ES-I3 (cell line): Measurements from ENCODE around the gene TRIM28.

ENCODE experiments used
- H3K36me3 ChIP-seq: 2 replicates; pipeline ENCODE4 v1.6.1; 2013; ENCODE audit warnings: mild to moderate bottlenecking, low read length, control low read depth, moderate library complexity; ENCODE audit not compliant: insufficient read depth
- H3K4me1 ChIP-seq: 2 replicates; pipeline ENCODE4 v1.6.1; 2013; ENCODE audit warnings: mild to moderate bottlenecking, control low read depth, low read length; ENCODE audit not compliant: insufficient read depth
- H3K9ac ChIP-seq: 2 replicates; pipeline ENCODE4 v1.6.1; 2013; ENCODE audit warnings: low read depth, mild to moderate bottlenecking, low read length, moderate library complexity
- H3K9me3 ChIP-seq: 2 replicates; pipeline ENCODE4 v1.6.1; 2013; ENCODE audit warnings: mild to moderate bottlenecking, low read length, moderate library complexity; ENCODE audit not compliant: control insufficient read depth, insufficient read depth

TRIM28 gene

DNA sequence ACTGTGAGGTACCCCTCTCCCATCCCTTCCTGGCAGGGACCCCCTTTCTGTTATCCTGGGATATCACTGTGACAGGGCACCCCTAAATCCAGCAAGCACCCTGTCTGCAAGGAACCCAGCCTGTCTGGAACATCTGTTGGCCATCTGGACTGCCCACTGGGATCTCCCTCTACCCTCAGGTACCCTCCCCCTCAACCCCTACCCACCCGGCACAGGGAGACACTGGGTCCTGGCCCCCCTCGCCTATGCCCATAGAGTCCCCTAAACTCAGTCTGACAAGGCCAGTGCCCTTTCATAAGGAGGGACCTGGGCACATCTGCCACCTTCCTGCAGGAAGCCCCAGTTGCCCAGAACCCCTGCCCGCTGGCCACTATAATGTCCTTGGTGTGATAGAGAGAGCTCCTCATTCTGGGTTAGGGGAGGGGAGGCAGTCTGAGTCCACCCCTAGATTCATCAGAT, 29.3 kb upstream of the TRIM28 start:
- H3K9me3 ChIP-seq: no peaks in the 10 kb centered on the region
- peaks cover 8% of the 10 kb centered on the region; the same call in 1 of the 2 replicates for H3K4me1 ChIP-seq
- no peaks in the 10 kb centered on the region for H3K36me3 ChIP-seq
- peak overlapping the region; percentile 67 for H3K9ac ChIP-seq

DNA sequence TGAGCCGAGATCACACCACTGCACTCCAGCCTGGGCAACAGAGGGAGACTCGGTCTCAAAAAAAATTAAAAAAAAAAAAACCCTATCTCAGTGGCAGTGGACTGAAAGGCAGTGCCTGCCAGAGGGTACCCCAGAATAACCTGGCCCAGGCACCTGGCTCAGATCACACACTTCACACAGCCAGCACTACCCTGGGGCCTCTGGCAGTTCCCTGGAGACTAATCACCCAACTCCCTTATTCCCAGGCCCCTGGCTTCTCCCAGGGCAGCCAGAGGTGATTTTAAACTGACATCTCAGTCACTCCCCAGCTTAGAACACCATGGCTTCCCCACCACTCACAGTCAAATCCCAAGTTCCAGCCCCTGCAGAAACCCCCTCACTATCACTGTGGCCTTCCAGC, 28.6 kb upstream of the TRIM28 start:
- Histone ChIP-seq H3K9ac (no peak overlapping the region), H3K9me3 (no peaks in the 10 kb centered on the region), H3K36me3 (no peaks in the 10 kb centered on the region), H3K4me1 (peaks cover 8% of the 10 kb centered on the region; the same call in 1 of the 2 replicates)

DNA sequence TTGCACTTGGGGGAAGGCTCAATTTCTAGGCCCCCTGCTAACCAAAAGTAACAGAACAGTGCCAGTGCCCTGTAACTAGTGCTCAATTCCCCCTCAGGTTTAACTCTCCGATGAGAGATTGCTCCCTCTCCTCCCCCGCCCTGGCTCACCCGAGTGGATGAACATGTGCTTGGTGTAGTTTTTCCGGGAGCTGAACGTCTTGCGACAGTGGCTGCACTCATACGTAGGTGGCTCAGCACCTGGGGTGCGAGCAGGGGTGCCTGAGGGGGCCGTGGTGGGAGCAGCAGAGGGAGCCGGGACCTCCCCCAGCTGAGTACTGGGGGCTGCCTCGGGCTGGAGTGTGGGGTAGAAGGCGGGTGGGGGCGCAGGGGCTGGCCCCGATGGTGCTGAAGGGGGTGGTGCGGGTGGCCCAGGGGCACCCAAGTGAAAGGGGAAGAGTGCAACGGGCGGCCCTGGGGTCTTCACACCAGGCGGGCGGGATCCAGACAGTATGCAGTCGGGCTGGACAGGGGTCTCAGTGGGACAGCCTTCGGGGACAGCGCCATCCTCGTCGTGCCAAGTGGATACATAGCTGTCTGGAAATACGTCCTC, 27.5 kb upstream of the TRIM28 start:
- Histone ChIP-seq H3K9ac (no peak overlapping the region), H3K4me1 (peaks cover 10% of the 10 kb centered on the region), H3K36me3 (no peaks in the 10 kb centered on the region), H3K9me3 (no peaks in the 10 kb centered on the region)

DNA sequence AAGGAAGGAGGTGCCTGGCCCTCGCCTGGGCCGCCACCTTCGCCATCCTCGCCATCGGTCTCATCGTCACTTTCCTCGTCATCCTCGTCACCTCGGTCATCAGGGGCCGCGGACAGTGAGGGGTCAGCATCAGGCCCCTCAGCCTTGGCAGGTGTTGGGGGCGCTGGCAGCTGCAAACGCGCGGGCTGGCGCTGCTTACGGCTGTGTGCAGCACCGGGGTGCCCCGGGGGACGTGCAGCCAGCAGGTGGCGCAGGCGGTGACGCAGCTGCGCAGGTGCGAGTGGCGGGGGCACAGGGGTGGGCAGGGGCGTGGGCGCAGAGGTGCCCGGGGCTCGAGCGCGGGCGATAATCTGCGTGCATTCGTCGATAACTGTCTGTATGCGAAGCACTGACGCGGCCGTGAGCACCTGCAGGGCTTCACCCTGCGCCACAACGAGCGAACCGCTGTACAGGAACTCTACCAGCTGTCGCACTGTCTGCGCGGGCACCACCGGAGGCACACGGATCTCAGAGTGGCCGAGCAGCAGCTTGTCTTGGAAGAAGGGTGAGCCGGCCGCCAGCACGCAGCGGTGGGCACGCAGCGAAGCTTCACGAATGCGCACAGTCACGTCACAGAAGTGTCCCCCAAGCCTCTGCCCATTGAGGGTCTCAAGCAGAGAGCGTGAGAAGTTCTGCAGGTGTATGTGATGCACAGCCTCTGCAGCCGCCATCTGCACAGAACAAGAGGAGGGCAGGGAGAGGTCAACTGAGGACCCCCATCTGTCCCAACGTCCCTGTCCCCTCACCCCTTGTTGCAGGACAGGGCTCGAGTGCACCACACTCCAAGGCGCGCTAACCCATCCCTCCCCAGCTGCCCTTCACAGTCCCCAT, 26.7 kb upstream of the TRIM28 start:
- Histone ChIP-seq H3K36me3 (no peaks in the 10 kb centered on the region), H3K9ac (no peak overlapping the region), H3K9me3 (no peaks in the 10 kb centered on the region), H3K4me1 (peaks cover 15% of the 10 kb centered on the region)

DNA sequence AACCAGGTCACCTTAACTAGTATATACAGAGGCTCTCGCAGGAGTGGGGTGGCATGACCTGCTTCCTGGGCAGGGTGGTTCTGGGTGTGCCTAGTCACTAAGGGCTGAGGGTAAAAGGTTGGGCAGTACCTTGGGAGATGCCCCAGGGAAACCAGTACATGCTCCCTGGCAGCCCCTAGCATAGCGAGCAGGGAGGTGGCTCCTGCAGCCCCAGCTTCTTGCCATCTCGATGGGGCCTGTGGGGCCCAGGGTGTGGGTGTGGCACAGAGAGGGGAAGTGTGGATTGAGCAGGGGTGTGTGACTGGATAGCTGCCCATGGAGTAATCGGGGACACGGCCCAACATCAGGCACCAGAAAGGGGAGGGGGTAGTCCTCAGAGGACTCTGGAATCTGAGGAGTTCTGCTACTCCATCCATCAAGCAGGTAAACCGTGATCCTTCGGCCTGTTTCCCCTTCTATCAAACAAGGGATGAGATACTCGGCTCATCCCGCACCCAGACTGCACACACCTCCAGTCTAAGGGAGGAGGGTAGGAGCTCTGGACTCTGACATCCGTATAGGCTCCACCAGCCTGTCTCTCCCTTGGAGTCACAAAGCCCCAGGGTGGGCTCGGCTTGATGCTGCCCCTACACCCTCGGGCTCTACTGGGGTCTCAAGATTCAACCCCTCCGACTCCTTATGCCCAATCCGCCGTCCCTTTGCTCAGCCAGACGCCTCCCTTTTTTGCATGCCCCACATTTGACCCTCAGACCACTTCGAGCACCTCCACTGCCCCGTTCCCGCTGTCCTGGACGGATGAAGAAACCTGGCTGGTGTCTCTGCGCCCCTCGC, 25.4 kb upstream of the TRIM28 start:
- H3K36me3 ChIP-seq: no peaks in the 10 kb centered on the region
- H3K4me1 ChIP-seq: peaks cover 21% of the 10 kb centered on the region
- H3K9ac ChIP-seq: peak overlapping the region; percentile 89
- no peaks in the 10 kb centered on the region for H3K9me3 ChIP-seq

DNA sequence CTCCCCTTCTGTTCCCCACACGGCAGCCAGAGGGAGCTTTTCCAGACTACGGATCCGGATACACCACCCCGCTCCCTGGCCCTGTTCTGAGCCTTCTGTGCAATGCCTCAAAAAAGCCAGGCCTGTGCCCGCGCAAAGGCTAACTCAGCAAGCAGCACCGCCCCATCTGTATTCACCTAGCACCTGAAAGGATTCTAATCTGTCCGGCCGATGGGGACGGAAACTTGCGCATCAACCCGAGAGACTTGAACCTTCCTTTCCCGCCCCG, 24.8 kb upstream of the TRIM28 start:
- no peaks in the 10 kb centered on the region for H3K9me3 ChIP-seq
- peak overlapping the region; percentile 89 for H3K9ac ChIP-seq
- peaks cover 21% of the 10 kb centered on the region for H3K4me1 ChIP-seq
- H3K36me3 ChIP-seq: no peaks in the 10 kb centered on the region

DNA sequence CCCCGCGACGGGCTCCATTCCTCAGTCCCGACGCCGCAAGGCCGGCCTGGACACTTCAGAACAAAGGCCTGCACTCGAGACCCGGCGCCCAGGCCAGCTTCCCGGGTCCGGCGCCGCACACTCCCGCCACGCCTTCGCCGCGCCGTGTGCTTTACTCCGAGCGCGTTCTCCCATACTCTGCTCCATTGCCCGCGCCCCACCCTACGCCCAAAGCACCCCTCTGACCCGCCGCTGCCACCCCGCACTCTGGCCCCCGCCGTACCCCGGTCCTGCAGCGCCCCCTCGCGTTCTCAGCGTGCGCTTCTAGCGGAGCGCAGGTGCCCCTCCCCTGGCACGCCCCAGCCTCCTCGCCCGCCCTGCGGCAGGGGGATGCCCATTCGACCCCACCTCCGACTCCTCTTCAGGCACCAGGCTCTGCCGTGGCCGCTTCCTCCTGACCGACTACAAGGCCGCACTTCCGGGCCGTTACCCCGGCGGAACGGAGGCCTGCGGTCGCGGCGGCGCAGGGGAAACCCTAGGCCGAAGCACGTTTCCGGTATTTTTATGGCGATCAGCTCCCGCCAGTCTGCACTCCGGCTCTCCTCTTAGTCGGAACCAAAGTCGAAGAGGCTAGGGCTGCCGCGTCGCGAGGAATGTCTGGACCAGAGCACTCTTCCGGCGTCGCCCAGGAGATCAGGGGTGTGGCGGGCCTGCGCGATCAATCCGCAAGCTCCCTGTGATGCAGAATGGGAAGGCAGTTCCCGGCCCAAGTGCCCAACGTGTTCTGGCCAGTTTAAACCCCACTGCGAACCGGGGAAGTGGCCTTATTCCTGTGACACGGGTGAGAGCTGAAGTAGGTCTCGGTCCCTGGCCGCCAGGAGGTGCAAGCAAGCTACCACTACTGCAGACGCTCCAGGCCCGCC, 24.3 kb upstream of the TRIM28 start, which contains the start of gene ZBTB45:
Gene ZBTB45, minus strand, starts transcription at position 456 of the 902 bp plus-strand sequence. CDS start 2,137 bp downstream, outside the sequence.
- Histone ChIP-seq H3K9me3 (no peaks in the 10 kb centered on the region), H3K36me3 (no peaks in the 10 kb centered on the region), H3K9ac (peak within 1 kb of the TSS; percentile 89), H3K4me1 (peaks cover 21% of the 10 kb centered on the region)

DNA sequence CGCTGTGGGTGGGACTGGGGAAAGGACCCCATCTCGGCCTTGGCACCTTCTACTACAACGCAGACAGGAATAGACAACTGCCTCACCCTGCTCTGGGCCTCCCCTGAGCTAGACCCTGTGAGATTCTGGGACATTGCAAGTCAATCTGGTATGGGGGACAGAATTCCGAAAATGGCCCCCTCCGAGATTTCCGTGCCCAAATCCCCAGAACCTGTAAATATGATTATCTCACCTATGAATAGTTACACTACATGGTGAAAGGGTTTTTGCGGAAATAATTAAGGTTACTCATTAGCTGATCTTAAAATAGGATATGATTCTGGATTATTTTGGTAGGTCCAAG, 23.6 kb upstream of the TRIM28 start:
- H3K4me1 ChIP-seq: peaks cover 21% of the 10 kb centered on the region
- H3K36me3 ChIP-seq: no peaks in the 10 kb centered on the region
- no peaks in the 10 kb centered on the region for H3K9me3 ChIP-seq
- peak overlapping the region; percentile 89 for H3K9ac ChIP-seq

DNA sequence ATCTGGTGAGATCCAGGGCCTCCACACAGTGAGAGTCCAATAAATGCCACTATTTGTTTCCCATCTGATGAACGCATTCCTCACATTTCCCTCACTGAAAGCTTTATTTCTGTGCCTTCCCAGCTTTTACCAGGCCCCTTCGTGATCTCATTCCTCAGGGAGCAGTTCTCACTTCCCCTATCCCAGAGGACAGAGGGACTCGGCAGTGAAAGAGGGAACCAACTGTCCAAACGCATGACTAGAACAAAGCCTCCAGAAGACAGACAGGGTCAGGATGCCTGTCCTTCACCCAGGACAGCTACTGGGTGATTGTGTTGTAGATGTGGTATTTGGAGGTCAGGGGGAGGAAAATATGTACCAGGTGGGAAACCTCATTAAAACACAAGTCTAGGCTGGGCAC, 22.2 kb upstream of the TRIM28 start:
- H3K36me3 ChIP-seq: no peaks in the 10 kb centered on the region
- no peaks in the 10 kb centered on the region for H3K9me3 ChIP-seq
- H3K9ac ChIP-seq: peak overlapping the region; percentile 56
- H3K4me1 ChIP-seq: peaks cover 13% of the 10 kb centered on the region

DNA sequence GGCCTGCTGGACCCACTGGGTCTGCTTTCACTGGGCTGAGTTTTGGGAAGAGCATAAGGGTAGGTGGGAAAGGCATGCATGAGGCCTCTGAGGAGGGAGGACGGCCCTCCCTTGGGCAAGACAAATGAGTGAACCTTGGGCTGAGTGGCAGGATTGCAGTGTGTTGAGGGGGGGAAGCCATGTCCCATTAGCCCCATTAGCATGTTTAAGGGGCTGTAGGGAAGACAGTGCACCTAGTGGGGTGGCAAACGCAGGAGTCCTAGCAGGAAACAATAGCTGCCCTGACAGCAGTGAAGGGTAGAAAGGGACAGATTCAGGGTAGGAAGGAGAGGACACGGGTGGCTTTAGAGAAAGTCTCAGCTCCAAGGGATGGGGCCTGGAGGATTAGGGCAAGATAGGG, 21.2 kb upstream of the TRIM28 start:
- H3K9ac ChIP-seq: no peak overlapping the region

DNA sequence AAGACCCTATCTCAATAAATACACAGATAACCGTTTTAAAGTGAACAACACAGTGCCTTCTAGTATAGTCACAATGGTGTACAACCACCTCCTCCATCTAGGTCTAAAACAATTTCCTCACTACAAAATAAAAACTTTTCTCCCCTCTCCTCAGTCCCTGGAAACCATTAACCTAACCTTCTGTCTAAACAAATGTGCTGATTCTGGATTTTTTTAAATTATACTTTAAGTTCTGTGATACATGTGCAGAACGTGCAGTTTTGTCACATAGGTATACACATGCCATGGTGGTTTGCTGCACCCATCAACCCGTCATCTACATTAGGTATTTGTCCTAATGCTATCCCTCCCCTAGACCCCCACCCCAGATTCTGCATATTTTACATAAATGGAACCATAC, 14.5 kb upstream of the TRIM28 start:
- Histone ChIP-seq H3K9ac (no peak overlapping the region), H3K9me3 (no peaks in the 10 kb centered on the region), H3K4me1 (no peaks in the 10 kb centered on the region), H3K36me3 (no peaks in the 10 kb centered on the region)

More for the DNA sequence above, 21.2 kb upstream of the TRIM28 start:
- no peaks in the 10 kb centered on the region for H3K9me3 ChIP-seq
- peaks cover 13% of the 10 kb centered on the region for H3K4me1 ChIP-seq
- no peaks in the 10 kb centered on the region for H3K36me3 ChIP-seq

DNA sequence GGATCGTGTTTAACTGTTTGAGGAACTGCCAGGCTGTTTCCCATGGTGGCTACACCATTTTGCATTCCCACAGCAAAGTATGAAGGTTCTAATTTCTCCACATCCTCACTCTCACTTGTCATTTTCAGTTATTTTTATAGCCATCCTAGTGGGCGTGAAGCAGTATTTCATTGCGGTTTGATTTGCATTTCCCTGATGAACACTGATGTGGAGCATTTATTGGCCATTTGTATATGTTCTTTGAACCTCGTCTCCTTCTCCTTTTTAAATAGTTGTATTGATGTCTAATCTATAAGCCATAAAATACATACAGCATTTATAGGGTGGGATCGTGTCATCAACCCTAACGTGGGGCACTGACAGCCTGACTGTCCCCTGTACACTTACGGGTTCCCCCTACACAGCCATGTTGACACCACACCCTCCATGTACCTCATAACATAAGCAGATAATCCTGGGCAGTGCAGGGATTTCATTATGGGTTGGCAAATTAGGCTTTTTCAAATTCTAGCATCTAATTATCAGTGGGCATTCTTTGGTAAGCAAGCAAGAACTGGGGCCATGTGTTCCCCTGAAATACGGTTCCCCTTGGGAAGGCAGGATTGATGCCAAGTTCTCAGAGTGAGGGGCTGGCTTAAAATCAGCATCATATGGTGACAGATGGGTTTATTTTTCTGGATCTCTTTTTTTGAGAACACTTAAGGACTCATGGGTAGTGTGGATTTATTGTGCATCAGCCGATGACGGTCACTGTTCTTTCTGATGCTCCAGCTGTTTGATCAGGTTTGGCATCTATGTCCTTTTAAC, 12.6 kb upstream of the TRIM28 start:
- H3K9me3 ChIP-seq: no peaks in the 10 kb centered on the region
- no peaks in the 10 kb centered on the region for H3K36me3 ChIP-seq
- no peak overlapping the region for H3K9ac ChIP-seq
- H3K4me1 ChIP-seq: no peaks in the 10 kb centered on the region

DNA sequence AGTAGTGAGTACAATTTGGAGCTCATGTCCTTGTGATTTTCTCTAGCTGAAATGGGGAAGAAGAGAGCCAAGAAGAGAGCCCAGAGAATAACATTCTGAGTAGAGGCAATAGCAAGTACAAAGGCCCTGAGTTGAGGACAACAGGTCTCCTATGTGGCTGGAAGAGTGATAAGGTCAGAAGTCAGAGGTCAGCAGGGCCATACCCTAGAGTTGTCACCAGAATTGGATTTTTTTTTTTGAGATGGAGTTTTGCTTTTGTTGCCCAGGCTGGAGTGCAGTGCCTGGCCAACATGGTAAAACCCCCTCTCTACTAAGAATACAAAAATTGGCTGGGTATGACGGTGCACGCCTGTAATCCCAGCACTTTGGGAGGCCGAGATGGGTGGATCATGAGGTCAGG, 8.0 kb upstream of the TRIM28 start:
- Histone ChIP-seq H3K36me3 (no peaks in the 10 kb centered on the region), H3K4me1 (no peaks in the 10 kb centered on the region; the same call in 1 of the 2 replicates), H3K9ac (no peak overlapping the region), H3K9me3 (no peaks in the 10 kb centered on the region)
